Activated T-cell treated with anti-CD3 and anti-CD28 coated beads, Interleukin-2, amount 50 U/mL, for 4 hours (primary cell): ENCODE results near the gene SNCA. TPM values are rescaled to one million over a fixed set of nuclear protein-coding genes. Genes with fewer than 3 reads are reported as not detected.

Experiments used
- ATAC-seq, 2 donors: fragments of 200-7000 bp; cut with Tn5 transposase; one replicate each; pipeline ENCODE4 v1.10.0; 2021
- DNase-seq: peaks from one replicate; pipeline ENCODE4 v3.0.0-alpha.2; 2020
- H3K27me3 Mint-ChIP-seq: one replicate; pipeline ENCODE4 v1.8.0; 2021; ENCODE audit warnings: low read depth, mixed read lengths
- H3K36me3 Mint-ChIP-seq: one replicate; pipeline ENCODE4 v1.8.0; 2022; ENCODE audit warnings: mixed read lengths; ENCODE audit not compliant: insufficient read depth
- H3K4me1 Mint-ChIP-seq: one replicate; pipeline ENCODE4 v1.8.0; 2021; ENCODE audit warnings: low read depth, mixed read lengths
- H3K4me3 Mint-ChIP-seq: one replicate; pipeline ENCODE4 v1.8.0; 2021; ENCODE audit warnings: mild to moderate bottlenecking, moderate library complexity, mixed read lengths
- H3K9me3 Mint-ChIP-seq: one replicate; pipeline ENCODE4 v1.8.0; 2021; ENCODE audit warnings: mixed read lengths
- total RNA-seq, 3 donors: library from RNA; stranded (reverse); gene quantifications; one replicate each; pipeline ENCODE4 v1.2.1, GENCODE V29; 2021

The SNCA gene
- total RNA-seq, 3 donors from 2014 or later: 0.37 to 1.2 (median 0.60) TPM

GRCh38 chr4:89836031-89836745 lies 773 bp downstream of the SNCA start:
- Mint-ChIP-seq H3K4me1 (peaks cover 21% of the 10 kb centered on the region), H3K27me3 (peaks cover 48% of the 10 kb centered on the region), H3K4me3 (peak overlapping the region; percentile 69), H3K9me3 (no peaks in the 10 kb centered on the region), H3K36me3 (no peaks in the 10 kb centered on the region)
- DNase-seq: no peak
- no peak for ATAC-seq

GRCh38 chr4:89835413-89835812 lies 1.5 kb downstream of the SNCA start:
- Mint-ChIP-seq H3K4me3 (peak overlapping the region; percentile 69), H3K36me3 (no peaks in the 10 kb centered on the region), H3K27me3 (peaks cover 42% of the 10 kb centered on the region), H3K4me1 (peaks cover 21% of the 10 kb centered on the region), H3K9me3 (no peaks in the 10 kb centered on the region)
- no peak for ATAC-seq
- DNase-seq: no peak

GRCh38 chr4:89834486-89835209 lies 2.3 kb downstream of the SNCA start:
- no peak overlapping the region for H3K4me3 Mint-ChIP-seq
- DNase-seq (no peak), ATAC-seq (no peak)
- H3K27me3 Mint-ChIP-seq: peaks cover 40% of the 10 kb centered on the region
- H3K4me1 Mint-ChIP-seq: peaks cover 26% of the 10 kb centered on the region
- H3K9me3 Mint-ChIP-seq: no peaks in the 10 kb centered on the region
- H3K36me3 Mint-ChIP-seq: no peaks in the 10 kb centered on the region

DNA sequence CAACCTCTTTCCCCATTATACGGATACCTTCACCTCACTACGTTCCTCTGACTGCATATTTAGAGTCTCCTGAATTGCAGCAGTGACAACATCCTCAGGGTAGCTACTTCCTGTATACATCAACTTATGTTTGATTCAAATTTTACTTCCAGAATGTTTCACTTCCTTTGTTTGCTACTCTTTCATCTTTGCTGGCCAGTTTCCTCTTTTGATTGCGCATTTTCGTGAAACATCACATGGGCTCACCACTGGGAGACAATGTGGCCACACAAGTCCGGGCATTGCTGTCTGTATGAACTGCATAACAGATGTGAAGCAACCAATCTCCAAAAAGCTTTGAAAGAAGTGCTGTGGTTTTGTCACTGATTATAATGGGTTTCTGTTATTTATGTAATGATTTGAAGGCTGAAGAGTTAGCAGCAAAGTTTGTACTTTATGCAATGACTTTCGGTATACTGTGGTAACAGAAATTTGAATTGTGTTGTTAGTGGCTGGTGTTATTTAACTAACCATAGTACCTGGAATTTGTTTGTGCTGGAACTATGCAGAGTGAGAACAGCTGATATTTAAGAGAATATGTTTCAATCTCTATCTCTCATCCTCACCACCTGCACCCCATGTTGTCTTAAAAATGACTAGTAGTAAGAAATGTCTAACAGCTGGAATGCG lies 7.4 kb downstream of the SNCA start:
- Mint-ChIP-seq H3K9me3 (no peaks in the 10 kb centered on the region), H3K4me1 (peaks cover 13% of the 10 kb centered on the region), H3K27me3 (peaks cover 6% of the 10 kb centered on the region), H3K36me3 (no peaks in the 10 kb centered on the region), H3K4me3 (peak overlapping the region; percentile 39)
- ATAC-seq (peak; percentile 56 to 62), DNase-seq (no peak)

DNA sequence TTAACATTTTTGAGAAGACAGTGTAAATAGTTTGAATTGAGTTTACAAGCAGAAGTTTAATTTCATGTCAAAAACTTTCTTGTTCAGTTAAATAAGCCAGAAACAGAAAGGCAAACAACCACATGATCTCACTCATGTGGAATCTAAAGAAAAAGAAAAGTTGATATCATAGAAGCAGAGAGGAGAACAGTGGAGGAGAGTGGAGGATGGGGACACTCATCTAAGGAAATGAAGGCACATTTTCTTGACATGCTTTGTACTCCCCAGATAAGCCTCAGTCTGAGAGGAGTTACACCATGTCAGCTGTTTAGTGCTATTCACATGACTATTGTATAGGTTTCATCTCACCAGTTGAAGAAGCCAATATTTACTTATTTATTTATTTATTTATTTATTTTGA lies 13.5 kb downstream of the SNCA start:
- no peaks in the 10 kb centered on the region for H3K36me3 Mint-ChIP-seq

GRCh38 chr4:89821612-89822011 lies 15.3 kb downstream of the SNCA start:
- Mint-ChIP-seq H3K36me3 (no peaks in the 10 kb centered on the region), H3K9me3 (no peaks in the 10 kb centered on the region), H3K4me1 (no peaks in the 10 kb centered on the region), H3K27me3 (peaks cover 5% of the 10 kb centered on the region), H3K4me3 (no peak overlapping the region)
- ATAC-seq (no peak), DNase-seq (no peak)

More for the DNA sequence above, 13.5 kb downstream of the SNCA start:
- H3K4me1 Mint-ChIP-seq: peaks cover 2% of the 10 kb centered on the region
- H3K27me3 Mint-ChIP-seq: peaks cover 5% of the 10 kb centered on the region
- H3K4me3 Mint-ChIP-seq: no peak overlapping the region
- ATAC-seq (no peak), DNase-seq (no peak)
- no peaks in the 10 kb centered on the region for H3K9me3 Mint-ChIP-seq

GRCh38 chr4:89820010-89820409 lies 17.0 kb downstream of the SNCA start:
- H3K36me3 Mint-ChIP-seq: no peaks in the 10 kb centered on the region
- no peak for ATAC-seq
- no peak for DNase-seq
- H3K4me1 Mint-ChIP-seq: no peaks in the 10 kb centered on the region
- H3K27me3 Mint-ChIP-seq: peaks cover 6% of the 10 kb centered on the region
- no peaks in the 10 kb centered on the region for H3K9me3 Mint-ChIP-seq
- no peak overlapping the region for H3K4me3 Mint-ChIP-seq

DNA sequence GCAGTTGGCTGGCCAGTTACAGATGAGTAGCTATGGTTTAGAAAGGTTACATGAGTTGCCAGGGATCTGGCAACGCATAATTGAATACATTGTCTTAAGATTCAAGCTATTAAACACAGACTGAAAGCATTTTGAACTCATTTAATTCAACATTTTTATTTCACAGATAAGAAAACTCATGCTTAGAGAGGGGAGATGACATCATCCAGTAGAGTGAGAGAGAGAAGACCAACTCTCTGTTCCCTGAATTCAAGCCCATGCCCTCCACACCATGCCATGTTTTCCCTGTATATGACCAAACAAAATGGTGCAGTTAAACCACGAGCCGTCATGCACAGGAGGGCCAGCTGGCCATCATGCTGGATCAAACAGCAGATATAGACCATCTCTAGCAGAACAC lies 22.6 kb downstream of the SNCA start:
- Mint-ChIP-seq H3K4me3 (no peak overlapping the region), H3K4me1 (no peaks in the 10 kb centered on the region), H3K27me3 (peaks cover 2% of the 10 kb centered on the region), H3K36me3 (no peaks in the 10 kb centered on the region), H3K9me3 (no peaks in the 10 kb centered on the region)
- DNase-seq (no peak), ATAC-seq (no peak)

DNA sequence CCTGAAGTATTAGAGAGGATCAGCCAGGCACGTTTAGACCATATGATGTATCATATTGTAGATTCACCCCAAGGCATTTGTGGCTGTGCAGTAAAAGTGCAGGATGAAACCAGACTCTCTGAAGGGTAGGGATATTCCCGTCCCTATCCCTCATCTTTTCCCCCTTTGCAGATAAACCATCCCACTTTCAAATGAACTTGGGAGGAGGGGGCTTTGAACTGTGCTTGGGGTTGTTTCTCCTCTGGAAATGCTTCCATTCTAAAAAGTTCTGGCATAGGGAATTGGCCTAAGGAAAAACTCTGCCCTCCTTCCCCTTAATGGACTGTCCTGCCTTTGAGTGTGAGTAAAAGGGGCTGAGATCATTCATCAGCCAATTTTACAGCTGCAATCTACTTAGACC lies 23.8 kb downstream of the SNCA start:
- Mint-ChIP-seq H3K9me3 (no peaks in the 10 kb centered on the region), H3K4me1 (no peaks in the 10 kb centered on the region), H3K36me3 (no peaks in the 10 kb centered on the region), H3K4me3 (no peak overlapping the region), H3K27me3 (peaks cover 2% of the 10 kb centered on the region)
- ATAC-seq: no peak
- no peak for DNase-seq

DNA sequence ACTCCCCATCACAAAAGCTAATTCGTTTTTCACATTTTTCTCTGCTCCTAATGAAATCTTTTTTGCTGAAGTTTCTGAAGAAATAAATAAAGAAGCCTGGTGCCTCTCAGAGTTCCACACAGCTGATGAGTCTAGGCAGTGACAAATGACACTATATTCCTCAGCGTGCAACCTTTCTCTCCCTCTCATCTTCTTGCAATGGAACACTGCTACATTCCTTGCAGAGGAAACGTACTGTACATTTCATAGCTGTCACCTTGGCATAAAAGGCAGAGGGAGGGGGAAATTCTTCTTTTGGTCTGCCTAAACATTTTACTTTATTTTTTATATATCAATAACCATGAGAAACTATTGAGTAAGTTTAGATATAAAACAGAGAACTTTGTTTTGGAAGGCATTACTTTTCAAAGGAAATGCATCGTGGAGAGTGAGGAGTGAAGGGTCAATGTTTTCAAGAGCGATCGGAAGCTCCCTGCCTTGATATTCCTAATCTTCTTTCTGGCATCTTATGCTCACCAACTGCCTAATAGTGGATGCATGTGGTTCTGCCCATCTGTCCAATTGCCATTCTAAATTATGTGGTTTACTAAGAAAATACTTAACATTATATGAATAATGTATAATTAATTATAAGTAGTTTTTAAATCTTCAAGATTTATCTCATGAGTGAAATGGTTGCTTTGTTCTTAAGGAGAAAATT lies 29.4 kb downstream of the SNCA start:
- ATAC-seq (no peak), DNase-seq (no peak)

DNA sequence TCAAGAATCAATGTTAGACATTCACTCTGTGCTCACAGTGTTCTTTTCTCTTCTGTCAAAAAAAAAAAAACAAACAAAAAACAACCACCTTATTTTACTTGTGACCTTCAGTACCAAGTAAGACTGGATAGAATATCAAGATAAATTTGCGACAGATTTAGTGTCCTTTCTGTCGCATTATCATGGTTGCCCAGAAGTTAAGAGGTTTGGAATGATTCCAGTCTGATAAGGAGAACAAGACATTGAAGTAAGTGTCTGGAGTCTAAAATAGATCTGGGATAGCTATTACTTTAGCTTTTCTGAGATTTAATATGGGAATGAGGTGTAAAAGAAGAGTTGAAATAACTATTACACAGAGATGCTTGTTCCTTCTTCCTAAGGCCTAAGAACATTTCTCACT lies 31.7 kb downstream of the SNCA start:
- H3K9me3 Mint-ChIP-seq: no peaks in the 10 kb centered on the region
- ATAC-seq (no peak), DNase-seq (no peak)
- H3K27me3 Mint-ChIP-seq: peaks cover 2% of the 10 kb centered on the region
- H3K36me3 Mint-ChIP-seq: no peaks in the 10 kb centered on the region
- no peak overlapping the region for H3K4me3 Mint-ChIP-seq
- H3K4me1 Mint-ChIP-seq: no peaks in the 10 kb centered on the region

More for the DNA sequence above, 29.4 kb downstream of the SNCA start:
- Mint-ChIP-seq H3K36me3 (no peaks in the 10 kb centered on the region), H3K27me3 (no peaks in the 10 kb centered on the region), H3K4me1 (no peaks in the 10 kb centered on the region), H3K9me3 (no peaks in the 10 kb centered on the region), H3K4me3 (no peak overlapping the region)

- no peak for DNase-seq
- H3K4me1 Mint-ChIP-seq: no peaks in the 10 kb centered on the region
- no peak overlapping the region for H3K4me3 Mint-ChIP-seq
- no peak for ATAC-seq
- H3K9me3 Mint-ChIP-seq: no peaks in the 10 kb centered on the region
- peaks cover 2% of the 10 kb centered on the region for H3K27me3 Mint-ChIP-seq
- H3K36me3 Mint-ChIP-seq: no peaks in the 10 kb centered on the region
These were observed 33.0 kb downstream of the SNCA start for GRCh38 chr4:89803915-89804314.

DNA sequence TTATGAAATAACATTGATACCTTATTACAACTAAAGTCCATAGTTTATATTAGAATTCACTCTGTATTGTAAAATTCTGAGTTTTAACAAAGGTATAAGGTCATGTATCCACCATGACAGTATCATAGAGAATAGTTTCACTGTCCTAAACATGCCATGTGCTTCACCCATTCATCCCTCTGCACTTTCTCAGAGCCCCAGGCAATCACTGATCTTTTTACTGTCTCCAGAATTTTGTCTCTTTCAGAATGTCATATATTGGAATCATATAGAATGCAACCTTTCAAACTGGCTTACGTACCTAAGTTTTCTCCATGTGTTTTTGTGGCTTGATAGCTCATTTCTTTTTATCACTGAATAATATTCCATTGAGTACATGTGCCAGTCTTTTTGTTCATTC lies 33.9 kb downstream of the SNCA start:
- no peaks in the 10 kb centered on the region for H3K36me3 Mint-ChIP-seq
- no peak overlapping the region for H3K4me3 Mint-ChIP-seq
- ATAC-seq (no peak), DNase-seq (no peak)
- H3K27me3 Mint-ChIP-seq: peaks cover 2% of the 10 kb centered on the region
- no peaks in the 10 kb centered on the region for H3K4me1 Mint-ChIP-seq
- no peaks in the 10 kb centered on the region for H3K9me3 Mint-ChIP-seq

DNA sequence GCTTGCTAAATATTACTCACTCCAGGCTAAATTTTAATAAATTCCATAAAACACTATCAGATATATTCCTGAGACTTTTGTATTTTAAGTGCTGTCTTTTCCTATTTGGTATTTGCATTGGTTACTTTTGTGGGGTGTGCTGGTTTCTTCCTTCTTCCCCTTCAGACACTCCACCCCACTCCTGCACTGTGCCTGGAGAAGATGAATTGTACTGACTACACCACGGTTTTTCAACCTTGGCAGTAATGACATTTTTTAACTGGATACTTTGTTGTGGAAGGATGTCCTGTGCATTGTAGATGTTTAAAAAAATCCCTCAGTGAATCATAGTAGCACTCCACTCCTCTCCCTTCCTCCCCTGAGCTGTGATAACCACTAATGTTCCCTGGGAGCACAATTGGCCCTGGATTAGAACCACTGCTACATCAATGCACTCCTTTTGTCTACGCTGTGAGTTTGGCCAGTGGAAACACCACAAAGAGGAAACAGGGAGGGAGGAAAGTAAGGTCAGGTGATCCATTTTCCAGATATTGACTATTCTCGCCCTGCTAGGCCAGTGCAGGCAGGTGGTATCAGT lies 36.3 kb downstream of the SNCA start:
- no peak for ATAC-seq
- H3K27me3 Mint-ChIP-seq: peaks cover 8% of the 10 kb centered on the region

More for the DNA sequence above, 36.3 kb downstream of the SNCA start:
- no peak overlapping the region for H3K4me3 Mint-ChIP-seq
- no peaks in the 10 kb centered on the region for H3K36me3 Mint-ChIP-seq
- no peak for DNase-seq
- H3K9me3 Mint-ChIP-seq: no peaks in the 10 kb centered on the region
- H3K4me1 Mint-ChIP-seq: no peaks in the 10 kb centered on the region
